Superior temporal gyrus (tissue), 1 donor: ENCODE results near the gene RALGPS1.
A peak's percentile ranks its signal among the peaks of the same experiment; 100 is the strongest.

Experiments
- DNase-seq: peaks from one replicate; pipeline ENCODE4 v3.0.0-alpha.2; 2016; ENCODE audit errors: extremely low spot score

RALGPS1 gene

GRCh38 chr9:127119320-127119709 is 204.7 kb downstream of the RALGPS1 start:
- no peak for DNase-seq

GRCh38 chr9:127121628-127122175 is 207.1 kb downstream of the RALGPS1 start:
- peak; percentile 47 for DNase-seq

- peak; percentile 89 for DNase-seq
Measured at GRCh38 chr9:127122176-127123063, 207.8 kb downstream of the RALGPS1 start, which contains the start of gene ANGPTL2. ANGPTL2 (minus strand) TSS chr9:127122635; CDS start chr9:127108731, 13,904 bp downstream.

GRCh38 chr9:127123064-127123890 is 208.7 kb downstream of the RALGPS1 start:
- peak; percentile 22 for DNase-seq

- DNase-seq: no peak
Measured at GRCh38 chr9:127124111-127124531, 209.5 kb downstream of the RALGPS1 start.

GRCh38 chr9:127124792-127125191 is 210.2 kb downstream of the RALGPS1 start:
- DNase-seq: no peak

- peak; percentile 11 for DNase-seq
Measured at GRCh38 chr9:127126971-127127370, 212.4 kb downstream of the RALGPS1 start.

GRCh38 chr9:127128341-127129072 is 213.9 kb downstream of the RALGPS1 start:
- peak; percentile 69 for DNase-seq

GRCh38 chr9:127129073-127129717 is 214.6 kb downstream of the RALGPS1 start:
- no peak for DNase-seq

- no peak for DNase-seq
Measured at GRCh38 chr9:127129718-127130085, 215.1 kb downstream of the RALGPS1 start.

- DNase-seq: peak; percentile 22
Measured at GRCh38 chr9:127130235-127130634, 215.7 kb downstream of the RALGPS1 start.

- DNase-seq: peak; percentile 91
Measured at GRCh38 chr9:127130661-127131538, 216.3 kb downstream of the RALGPS1 start.

GRCh38 chr9:127131871-127132270 is 217.3 kb downstream of the RALGPS1 start:
- DNase-seq: no peak

GRCh38 chr9:127132375-127132774 is 217.8 kb downstream of the RALGPS1 start:
- DNase-seq: no peak

- DNase-seq: peak; percentile 70
Measured at GRCh38 chr9:127132921-127133647, 218.5 kb downstream of the RALGPS1 start.

GRCh38 chr9:127133739-127134167 is 219.2 kb downstream of the RALGPS1 start:
- DNase-seq: peak; percentile 82

GRCh38 chr9:127135056-127135745 is 220.6 kb downstream of the RALGPS1 start:
- peak; percentile 10 for DNase-seq

GRCh38 chr9:127136081-127136879 is 221.7 kb downstream of the RALGPS1 start:
- DNase-seq: no peak
